Gastroesophageal sphincter (tissue), 4 donors: ENCODE results near the gene GRK5. TPM values are rescaled to one million over a fixed set of nuclear protein-coding genes. Genes with fewer than 3 reads are reported as not detected.

Experiments
- ATAC-seq: fragments of 150-250 bp; one replicate; pipeline ENCODE4 v1.9.1; 2016; ENCODE audit warnings: mild to moderate bottlenecking, moderate library complexity
- H3K27ac ChIP-seq, 4 donors: fragments of 200-600 bp; sonication (generic) in 3 of 4; 1 replicate in 3 of 4; 2 replicates in 1 of 4; pipeline ENCODE4 v1.5.1; 2016 to 2019
- H3K27me3 ChIP-seq: fragments of 200-600 bp; sonication (generic); one replicate; pipeline ENCODE4 v1.5.1; 2019
- H3K36me3 ChIP-seq, 2 donors: fragments of 200-600 bp; sonication (generic); one replicate each; pipeline ENCODE4 v1.5.1; 2019; ENCODE audit warnings: control low read depth in 1 of 2
- H3K4me1 ChIP-seq, 3 donors: fragments of 200-600 bp; sonication (generic); 1 replicate in 2 of 3; 2 replicates in 1 of 3; pipeline ENCODE4 v1.5.1; 2016 to 2019; ENCODE audit warnings: control low read depth in 2 of 3
- H3K4me3 ChIP-seq, 2 donors: fragments of 200-600 bp; sonication (generic); one replicate each; pipeline ENCODE4 v1.5.1; 2019; ENCODE audit warnings: mild to moderate bottlenecking in 1 of 2, moderate library complexity in 1 of 2
- H3K9me3 ChIP-seq, 3 donors: fragments of 200-600 bp; sonication (generic); one replicate each; pipeline ENCODE4 v1.5.1; 2017 to 2019; ENCODE audit warnings: control low read depth in 2 of 3
- EP300 ChIP-seq: sonication (generic); formaldehyde crosslinking; IDR thresholded peaks from one replicate; pipeline ENCODE4 v1.6.1; 2017; ENCODE audit warnings: antibody characterized with exemption, mild to moderate bottlenecking
- POLR2A ChIP-seq, 2 donors: fragments of 450-650 bp; IDR thresholded peaks; one replicate each; pipeline ENCODE4 v1.6.1; 2017; ENCODE audit warnings: antibody characterized with exemption in 2 of 2, mild to moderate bottlenecking in 2 of 2, moderate library complexity in 1 of 2
- POLR2AphosphoS5 ChIP-seq: sonication (generic); formaldehyde crosslinking; IDR thresholded peaks from one replicate; pipeline ENCODE4 v1.6.1; 2017; ENCODE audit warnings: antibody characterized with exemption
- WGBS, 2 donors: methylation state at CpG; one replicate each; pipeline ENCODE4 v1.1.5; 2018; ENCODE audit warnings: low coverage in 1 of 2; 5-methylcytosine and 5-hydroxymethylcytosine counted together
- total RNA-seq, 4 donors: library from RNA; depleted of rRNA; stranded (reverse); fragments of >200 nt; gene quantifications; one replicate each; pipeline ENCODE4 v1.1.0, GENCODE V29; 2016
- TF ChIP-seq, protein P1 (sequence below), 4 experiments: fragments of 200-600 bp in 2 of 4; fragments of 450-650 bp in 2 of 4; sonication (generic) in 1 of 4; IDR thresholded peaks; one replicate each; pipeline ENCODE4 v1.5.1; 2017 to 2019; ENCODE audit warnings: antibody characterized with exemption in 4 of 4, mild to moderate bottlenecking in 2 of 4, moderate library complexity in 2 of 4

The GRK5 gene
- total RNA-seq, 4 donors from 2014 or later: 28.8 to 71.6 (median 47.7) TPM

GRCh38 chr10:119319161-119319919, 112.0 kb downstream of the GRK5 start:
- no peak overlapping the region for H3K27ac ChIP-seq
- no peak overlapping the region for H3K4me3 ChIP-seq
- H3K4me1 ChIP-seq: peaks cover 0 to 70% (median 44%) of the 10 kb centered on the region in 3 donors
- H3K9me3 ChIP-seq: no peaks in the 10 kb centered on the region
- WGBS, 2 donors: 75% methylated on average over 6 of the region's 16 CpGs; no CpG with 5 or more reads in 1 of the 2 donors
- H3K36me3 ChIP-seq: no peaks in the 10 kb centered on the region
- TF ChIP-seq EP300 (no peak), POLR2A (IDR thresholded peaks at IDR 0.05) (no peak), POLR2AphosphoS5 (no peak)
- TF ChIP-seq, protein P1, sequence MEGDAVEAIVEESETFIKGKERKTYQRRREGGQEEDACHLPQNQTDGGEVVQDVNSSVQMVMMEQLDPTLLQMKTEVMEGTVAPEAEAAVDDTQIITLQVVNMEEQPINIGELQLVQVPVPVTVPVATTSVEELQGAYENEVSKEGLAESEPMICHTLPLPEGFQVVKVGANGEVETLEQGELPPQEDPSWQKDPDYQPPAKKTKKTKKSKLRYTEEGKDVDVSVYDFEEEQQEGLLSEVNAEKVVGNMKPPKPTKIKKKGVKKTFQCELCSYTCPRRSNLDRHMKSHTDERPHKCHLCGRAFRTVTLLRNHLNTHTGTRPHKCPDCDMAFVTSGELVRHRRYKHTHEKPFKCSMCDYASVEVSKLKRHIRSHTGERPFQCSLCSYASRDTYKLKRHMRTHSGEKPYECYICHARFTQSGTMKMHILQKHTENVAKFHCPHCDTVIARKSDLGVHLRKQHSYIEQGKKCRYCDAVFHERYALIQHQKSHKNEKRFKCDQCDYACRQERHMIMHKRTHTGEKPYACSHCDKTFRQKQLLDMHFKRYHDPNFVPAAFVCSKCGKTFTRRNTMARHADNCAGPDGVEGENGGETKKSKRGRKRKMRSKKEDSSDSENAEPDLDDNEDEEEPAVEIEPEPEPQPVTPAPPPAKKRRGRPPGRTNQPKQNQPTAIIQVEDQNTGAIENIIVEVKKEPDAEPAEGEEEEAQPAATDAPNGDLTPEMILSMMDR (IDR thresholded peaks at IDR 0.05): no peak
- ATAC-seq: no peak
- H3K27me3 ChIP-seq: no peaks in the 10 kb centered on the region

DNA sequence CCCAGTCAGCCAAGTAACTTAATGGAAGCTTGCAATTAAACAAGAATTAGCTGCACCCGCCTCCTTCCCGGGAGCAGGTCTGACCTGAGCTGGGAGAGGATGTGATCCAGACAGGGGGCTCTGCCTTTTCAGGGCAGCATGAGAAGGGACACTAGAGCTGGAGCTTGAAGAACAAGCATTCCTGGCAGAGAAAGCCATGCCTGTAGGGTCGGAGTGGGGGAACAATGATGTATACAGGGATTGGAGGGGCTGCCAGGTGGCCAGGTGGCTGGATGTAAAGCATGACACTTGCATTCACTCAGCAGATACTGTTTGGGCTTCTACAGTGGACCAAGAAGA, 112.5 kb downstream of the GRK5 start:
- H3K4me3 ChIP-seq: no peak overlapping the region
- H3K9me3 ChIP-seq: no peaks in the 10 kb centered on the region
- H3K4me1 ChIP-seq: peaks cover 0 to 65% (median 40%) of the 10 kb centered on the region in 3 donors
- no peaks in the 10 kb centered on the region for H3K36me3 ChIP-seq
- WGBS, 2 donors: 100% methylated on average over 1 of the region's 3 CpGs; no CpG with 5 or more reads in 1 of the 2 donors
- no peaks in the 10 kb centered on the region for H3K27me3 ChIP-seq
- no peak for TF ChIP-seq EP300
- no peak overlapping the region for H3K27ac ChIP-seq
- ATAC-seq: no peak

DNA sequence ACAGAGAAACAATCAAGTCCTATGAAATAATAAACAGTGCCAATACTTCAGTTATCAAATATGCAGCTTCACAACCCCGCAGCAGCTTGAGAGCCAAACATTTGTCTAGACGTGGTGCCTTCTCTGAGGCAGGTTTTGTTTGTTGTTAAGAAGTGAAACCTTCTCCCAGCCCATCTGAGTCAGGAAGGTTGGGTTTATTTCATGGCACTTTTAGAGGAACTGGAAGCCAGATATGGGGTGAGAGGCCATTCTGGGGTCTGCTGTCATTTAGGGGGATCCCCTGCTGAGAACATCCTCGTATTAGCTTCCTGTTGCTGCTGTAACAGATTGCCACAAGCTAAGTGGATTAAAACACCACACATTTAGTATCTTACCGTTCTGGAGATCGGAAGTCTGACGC, 113.6 kb downstream of the GRK5 start:
- 65 to 80% methylated on average over 1 to 6 of the region's 6 CpGs for WGBS, 2 donors
- H3K4me1 ChIP-seq: peaks cover 0 to 54% (median 29%) of the 10 kb centered on the region in 3 donors
- H3K9me3 ChIP-seq: no peaks in the 10 kb centered on the region

DNA sequence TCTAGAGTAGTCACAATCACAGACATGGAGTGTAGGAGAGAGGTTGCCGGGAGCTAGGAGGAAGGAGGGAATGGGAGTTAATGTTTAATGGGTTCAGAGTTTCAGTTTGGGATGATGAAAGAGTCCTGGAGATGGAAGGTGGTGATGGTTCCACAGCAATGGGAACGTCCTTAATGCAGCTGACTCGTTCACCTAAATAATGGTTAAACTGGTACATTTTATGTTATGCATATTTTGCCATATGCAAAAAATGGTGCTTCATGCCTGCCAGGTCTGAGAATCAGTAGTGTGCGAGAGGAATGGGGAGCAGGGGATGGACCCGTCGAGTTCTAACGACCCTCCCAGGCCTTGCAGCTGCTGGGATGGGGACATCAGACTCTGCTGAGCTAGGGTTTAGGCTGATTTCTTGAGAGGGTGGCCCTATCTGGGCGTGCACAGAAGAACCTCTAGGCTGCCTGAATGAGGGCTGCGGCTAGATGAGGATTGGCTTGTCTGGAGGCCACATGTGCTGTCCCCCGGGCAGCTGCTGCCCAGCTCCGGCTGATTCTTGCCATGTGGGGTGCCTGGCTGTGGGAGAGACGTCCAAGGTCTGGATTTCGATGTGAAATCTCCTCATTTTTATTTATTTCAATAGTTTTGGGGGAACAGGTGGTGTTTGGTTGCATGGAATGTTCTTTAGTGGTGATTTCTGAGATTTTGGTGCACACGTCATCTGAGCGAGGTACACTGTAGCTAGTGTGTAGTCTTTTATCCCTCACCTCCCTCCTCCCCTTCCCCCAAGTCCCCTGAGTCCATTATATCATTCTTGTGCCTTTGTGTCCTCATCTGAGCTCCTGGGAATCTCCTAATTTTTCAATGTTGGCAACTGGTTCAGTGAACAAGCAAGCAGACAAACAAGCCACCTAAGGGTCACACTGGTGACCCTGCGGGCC, 116.0 kb downstream of the GRK5 start:
- peaks cover 0 to 30% (median 10%) of the 10 kb centered on the region in 3 donors for H3K4me1 ChIP-seq
- ATAC-seq: no peak
- H3K9me3 ChIP-seq: no peaks in the 10 kb centered on the region
- H3K27me3 ChIP-seq: no peaks in the 10 kb centered on the region
- WGBS, 2 donors: 74 to 76% methylated on average over 6 to 15 of the region's 16 CpGs
- H3K27ac ChIP-seq: no peak overlapping the region
- TF ChIP-seq POLR2A (IDR thresholded peaks at IDR 0.05): no peak
- no peak for TF ChIP-seq POLR2AphosphoS5
- TF ChIP-seq, protein P1 (IDR thresholded peaks at IDR 0.05): no peak
- TF ChIP-seq EP300: no peak
- peaks cover 0 to 19% of the 10 kb centered on the region in 2 donors for H3K36me3 ChIP-seq
- no peak overlapping the region for H3K4me3 ChIP-seq

More for the DNA sequence above, 113.6 kb downstream of the GRK5 start:
- no peak for ATAC-seq
- Histone ChIP-seq H3K4me3 (no peak overlapping the region), H3K27ac (no peak overlapping the region), H3K27me3 (no peaks in the 10 kb centered on the region), H3K36me3 (no peaks in the 10 kb centered on the region)
- TF ChIP-seq, protein P1 (IDR thresholded peaks at IDR 0.05): no peak
- TF ChIP-seq POLR2AphosphoS5 (no peak), EP300 (no peak), POLR2A (IDR thresholded peaks at IDR 0.05) (no peak)

GRCh38 chr10:119325131-119325530, 117.8 kb downstream of the GRK5 start:
- H3K36me3 ChIP-seq: peaks cover 0 to 23% of the 10 kb centered on the region in 2 donors
- no peak for TF ChIP-seq POLR2A (IDR thresholded peaks at IDR 0.05)
- TF ChIP-seq, protein P1 (IDR thresholded peaks at IDR 0.05): no peak
- TF ChIP-seq EP300: no peak
- no peak for TF ChIP-seq POLR2AphosphoS5
- WGBS, 2 donors: 100% methylated on average over 1 of the region's 3 CpGs; no CpG with 5 or more reads in 1 of the 2 donors
- H3K9me3 ChIP-seq: no peaks in the 10 kb centered on the region
- H3K27ac ChIP-seq: no peak overlapping the region
- ATAC-seq: no peak
- H3K27me3 ChIP-seq: no peaks in the 10 kb centered on the region
- peaks cover 0 to 12% (median 4%) of the 10 kb centered on the region in 3 donors for H3K4me1 ChIP-seq
- no peak overlapping the region for H3K4me3 ChIP-seq
